Glutamatergic neuron (in vitro differentiated cells): ENCODE measurements around the gene CHMP6. TPM values are rescaled to one million over a fixed set of nuclear protein-coding genes. Genes with fewer than 3 reads are reported as not detected.

Source experiments
- DNase-seq: peaks from one replicate; pipeline ENCODE4 v3.0.0; 2022
- H3K27ac Mint-ChIP-seq: one replicate; pipeline ENCODE4 v1.8.0; 2020; ENCODE audit warnings: mild to moderate bottlenecking, mixed read lengths, inconsistent platforms; ENCODE audit not compliant: unreplicated experiment
- H3K27me3 Mint-ChIP-seq: one replicate; pipeline ENCODE4 v1.8.0; 2020; ENCODE audit warnings: mild to moderate bottlenecking, moderate library complexity, mixed read lengths, inconsistent platforms; ENCODE audit not compliant: unreplicated experiment
- H3K36me3 Mint-ChIP-seq: one replicate; pipeline ENCODE4 v1.8.0; 2020; ENCODE audit warnings: mild to moderate bottlenecking, mixed read lengths, inconsistent platforms; ENCODE audit not compliant: unreplicated experiment
- H3K4me1 Mint-ChIP-seq: one replicate; pipeline ENCODE4 v1.8.0; 2020; ENCODE audit warnings: mild to moderate bottlenecking, low read depth, mixed read lengths, inconsistent platforms; ENCODE audit not compliant: unreplicated experiment
- H3K4me3 Mint-ChIP-seq: one replicate; pipeline ENCODE4 v1.8.0; 2020; ENCODE audit warnings: mild to moderate bottlenecking, mixed read lengths, inconsistent platforms; ENCODE audit not compliant: unreplicated experiment
- H3K9me3 Mint-ChIP-seq: one replicate; pipeline ENCODE4 v1.8.0; 2020; ENCODE audit warnings: mild to moderate bottlenecking, moderate library complexity, mixed read lengths, inconsistent platforms; ENCODE audit not compliant: unreplicated experiment
- CTCF ChIP-seq: fragments of 200-600 bp; sonication (generic); IDR thresholded peaks from one replicate; pipeline ENCODE4 v1.5.0; 2021; ENCODE audit not compliant: partially characterized antibody, unreplicated experiment
- total RNA-seq: library from RNA; stranded (reverse); fragmentation: NEBNext Ultra II Directional; extraction: Animal tissue kit (Norgen Biotek cat#: 25700); gene quantifications from one replicate; pipeline ENCODE4 v1.2.1, GENCODE V29; 2021; ENCODE audit not compliant: unreplicated experiment

Gene CHMP6
- total RNA-seq, 1 donor from 2014 or later = 24.3 TPM

DNA sequence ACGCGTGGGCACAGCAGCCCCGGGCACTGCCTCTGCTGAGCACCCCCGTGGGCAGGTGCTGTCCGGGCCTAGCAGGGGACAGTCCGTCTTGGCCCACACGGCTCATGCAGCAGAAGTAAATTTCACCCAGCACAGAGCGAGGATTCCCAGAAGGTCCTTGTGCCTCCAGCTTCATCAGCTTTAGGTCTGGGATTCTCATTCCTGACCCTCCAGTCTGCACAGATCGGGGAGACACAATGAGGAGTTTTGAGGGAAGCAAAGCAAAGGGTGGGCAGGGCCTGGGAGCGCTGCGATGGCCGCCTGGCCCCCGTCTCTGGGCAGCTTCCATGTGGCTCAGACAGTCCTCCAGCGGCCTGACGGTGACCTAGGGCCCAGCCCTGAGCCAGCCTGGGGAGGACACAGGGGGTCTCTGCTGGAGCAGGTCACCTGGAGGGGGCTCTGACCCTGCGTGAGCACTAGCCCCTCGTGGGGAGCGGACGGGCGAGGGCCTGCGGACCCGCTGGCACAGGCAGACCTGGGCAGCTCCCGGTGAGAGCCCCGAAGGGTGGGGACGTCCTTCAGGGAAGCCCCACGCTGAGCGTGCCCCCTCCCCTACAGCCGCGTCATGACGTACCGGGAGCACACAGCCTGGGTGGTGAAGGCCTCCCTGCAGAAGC, 30.7 kb upstream of the CHMP6 start:
- no peak overlapping the region for H3K27ac Mint-ChIP-seq
- peaks cover 2% of the 10 kb centered on the region for H3K27me3 Mint-ChIP-seq
- H3K36me3 Mint-ChIP-seq = no peaks in the 10 kb centered on the region
- H3K9me3 Mint-ChIP-seq = peaks cover 2% of the 10 kb centered on the region
- TF ChIP-seq CTCF = no peak
- H3K4me3 Mint-ChIP-seq = no peak overlapping the region
- H3K4me1 Mint-ChIP-seq = peaks cover 9% of the 10 kb centered on the region
- no peak for DNase-seq

GRCh38 chr17:80961541-80962330, 29.9 kb upstream of the CHMP6 start:
- peaks cover 2% of the 10 kb centered on the region for H3K27me3 Mint-ChIP-seq
- H3K4me3 Mint-ChIP-seq = peak overlapping the region; percentile 25
- DNase-seq = no peak
- H3K4me1 Mint-ChIP-seq = peaks cover 9% of the 10 kb centered on the region
- H3K9me3 Mint-ChIP-seq = peaks cover 5% of the 10 kb centered on the region
- no peak overlapping the region for H3K27ac Mint-ChIP-seq
- H3K36me3 Mint-ChIP-seq = no peaks in the 10 kb centered on the region
- TF ChIP-seq CTCF = peak; percentile 29

DNA sequence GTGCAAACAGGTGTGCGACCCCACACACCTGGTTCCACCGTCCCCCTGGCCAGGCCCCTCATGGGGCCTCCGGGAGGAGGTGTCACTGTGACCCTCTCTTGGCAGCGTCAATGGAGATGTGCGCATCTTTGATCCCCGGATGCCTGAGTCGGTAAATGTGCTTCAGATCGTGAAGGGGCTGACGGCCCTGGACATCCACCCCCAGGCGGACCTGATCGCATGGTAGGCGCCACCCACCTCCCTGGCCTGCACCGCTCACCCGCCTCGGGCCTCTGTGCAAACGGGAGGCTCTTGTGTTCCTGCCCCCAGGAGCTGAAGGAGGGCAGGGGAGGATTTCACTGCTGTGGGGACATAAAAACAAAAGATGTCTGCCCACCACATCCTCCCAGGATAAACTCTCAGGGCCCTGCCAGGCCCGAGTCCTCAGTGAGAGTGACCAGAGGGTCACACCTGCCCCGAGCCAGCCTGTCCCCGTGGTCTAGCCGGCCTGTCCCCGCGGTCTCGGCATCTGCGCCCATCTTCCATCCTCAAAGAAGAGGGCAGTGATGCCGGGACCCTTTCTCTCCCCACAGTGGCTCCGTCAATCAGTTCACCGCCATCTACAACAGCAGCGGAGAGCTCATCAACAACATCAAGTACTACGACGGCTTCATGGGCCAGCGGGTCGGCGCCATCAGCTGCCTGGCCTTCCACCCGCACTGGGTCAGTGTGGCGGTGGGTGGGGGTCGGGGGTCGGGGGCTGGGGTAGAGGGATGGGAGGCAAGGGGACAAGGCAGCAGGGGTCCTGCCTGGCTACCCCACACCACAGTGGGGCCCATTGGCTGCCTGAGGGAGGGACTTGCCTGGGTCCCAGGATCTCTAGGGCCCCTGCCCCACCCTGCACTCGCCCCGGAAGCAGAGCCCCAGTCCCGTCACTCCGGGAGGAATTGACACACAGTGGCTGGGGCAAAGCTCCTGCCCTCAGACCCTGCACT, 29.0 kb upstream of the CHMP6 start:
- Mint-ChIP-seq H3K4me1 (peaks cover 9% of the 10 kb centered on the region), H3K9me3 (peaks cover 5% of the 10 kb centered on the region), H3K27ac (peak overlapping the region; percentile 48), H3K36me3 (no peaks in the 10 kb centered on the region), H3K27me3 (peaks cover 2% of the 10 kb centered on the region), H3K4me3 (peak overlapping the region; percentile 25)
- no peak for DNase-seq
- TF ChIP-seq CTCF = no peak

DNA sequence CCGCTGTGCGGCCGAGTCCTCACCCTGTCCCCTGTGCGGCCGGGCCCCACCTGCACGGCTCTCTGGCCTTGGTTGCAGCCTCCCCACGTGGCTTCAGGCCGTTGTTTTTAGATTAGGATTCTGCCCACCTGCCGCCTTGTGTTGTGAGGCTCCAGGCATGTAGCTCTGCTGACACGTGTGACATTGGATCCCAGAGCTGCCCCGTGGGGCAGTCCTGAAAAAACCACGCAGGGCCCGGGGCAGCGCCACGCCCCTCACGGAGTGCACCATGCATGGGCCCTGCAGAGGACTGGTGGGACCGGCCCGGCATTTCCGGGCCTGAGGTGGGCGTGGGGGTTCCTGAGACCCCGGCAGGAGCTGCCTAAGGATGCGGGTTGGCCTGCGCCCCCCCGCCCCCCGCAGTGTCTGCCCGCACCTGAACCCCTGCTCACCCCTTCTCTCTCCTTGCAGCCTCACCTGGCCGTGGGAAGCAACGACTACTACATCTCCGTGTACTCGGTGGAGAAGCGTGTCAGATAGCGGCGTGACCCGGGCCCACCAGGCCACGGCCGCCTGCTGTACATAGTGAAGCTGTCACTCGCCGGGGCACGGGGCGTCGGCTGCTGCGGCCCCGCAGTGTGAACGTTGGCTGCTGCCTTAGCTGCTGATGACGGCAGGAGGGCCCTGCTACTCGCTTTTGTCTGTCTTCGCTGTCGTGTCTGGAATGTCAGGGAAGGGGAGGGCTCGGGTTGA, 27.7 kb upstream of the CHMP6 start:
- peaks cover 10% of the 10 kb centered on the region for H3K4me1 Mint-ChIP-seq
- H3K27ac Mint-ChIP-seq = no peak overlapping the region
- no peaks in the 10 kb centered on the region for H3K36me3 Mint-ChIP-seq
- H3K27me3 Mint-ChIP-seq = peaks cover 2% of the 10 kb centered on the region
- TF ChIP-seq CTCF = no peak
- H3K4me3 Mint-ChIP-seq = no peak overlapping the region
- H3K9me3 Mint-ChIP-seq = peaks cover 9% of the 10 kb centered on the region
- no peak for DNase-seq
